LNCaP clone FGC (cell line): Measurements from ENCODE around the gene TSR1.

Source experiments
- DNase-seq: peaks from one replicate; pipeline ENCODE4 v3.0.0-alpha.2; 2011; ENCODE audit warnings: low read depth
- H3K4me3 ChIP-seq: 2 replicates; pipeline ENCODE4 v1.5.1; 2011; ENCODE audit warnings: mild to moderate bottlenecking, low read depth, low read length, control low read depth
- TF ChIP-seq, protein P1 (sequence below): IDR thresholded peaks from 2 replicates; pipeline ENCODE4 v1.5.1; 2012; ENCODE audit warnings: mild to moderate bottlenecking; ENCODE audit not compliant: control insufficient read depth, insufficient read depth; ENCODE audit errors: extremely low read depth

The TSR1 gene

GRCh38 chr17:2304931-2305330 lies 31.3 kb downstream of the TSR1 start:
- TF ChIP-seq, protein P1, sequence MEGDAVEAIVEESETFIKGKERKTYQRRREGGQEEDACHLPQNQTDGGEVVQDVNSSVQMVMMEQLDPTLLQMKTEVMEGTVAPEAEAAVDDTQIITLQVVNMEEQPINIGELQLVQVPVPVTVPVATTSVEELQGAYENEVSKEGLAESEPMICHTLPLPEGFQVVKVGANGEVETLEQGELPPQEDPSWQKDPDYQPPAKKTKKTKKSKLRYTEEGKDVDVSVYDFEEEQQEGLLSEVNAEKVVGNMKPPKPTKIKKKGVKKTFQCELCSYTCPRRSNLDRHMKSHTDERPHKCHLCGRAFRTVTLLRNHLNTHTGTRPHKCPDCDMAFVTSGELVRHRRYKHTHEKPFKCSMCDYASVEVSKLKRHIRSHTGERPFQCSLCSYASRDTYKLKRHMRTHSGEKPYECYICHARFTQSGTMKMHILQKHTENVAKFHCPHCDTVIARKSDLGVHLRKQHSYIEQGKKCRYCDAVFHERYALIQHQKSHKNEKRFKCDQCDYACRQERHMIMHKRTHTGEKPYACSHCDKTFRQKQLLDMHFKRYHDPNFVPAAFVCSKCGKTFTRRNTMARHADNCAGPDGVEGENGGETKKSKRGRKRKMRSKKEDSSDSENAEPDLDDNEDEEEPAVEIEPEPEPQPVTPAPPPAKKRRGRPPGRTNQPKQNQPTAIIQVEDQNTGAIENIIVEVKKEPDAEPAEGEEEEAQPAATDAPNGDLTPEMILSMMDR: no peak
- H3K4me3 ChIP-seq: no peak overlapping the region
- DNase-seq: no peak

DNA sequence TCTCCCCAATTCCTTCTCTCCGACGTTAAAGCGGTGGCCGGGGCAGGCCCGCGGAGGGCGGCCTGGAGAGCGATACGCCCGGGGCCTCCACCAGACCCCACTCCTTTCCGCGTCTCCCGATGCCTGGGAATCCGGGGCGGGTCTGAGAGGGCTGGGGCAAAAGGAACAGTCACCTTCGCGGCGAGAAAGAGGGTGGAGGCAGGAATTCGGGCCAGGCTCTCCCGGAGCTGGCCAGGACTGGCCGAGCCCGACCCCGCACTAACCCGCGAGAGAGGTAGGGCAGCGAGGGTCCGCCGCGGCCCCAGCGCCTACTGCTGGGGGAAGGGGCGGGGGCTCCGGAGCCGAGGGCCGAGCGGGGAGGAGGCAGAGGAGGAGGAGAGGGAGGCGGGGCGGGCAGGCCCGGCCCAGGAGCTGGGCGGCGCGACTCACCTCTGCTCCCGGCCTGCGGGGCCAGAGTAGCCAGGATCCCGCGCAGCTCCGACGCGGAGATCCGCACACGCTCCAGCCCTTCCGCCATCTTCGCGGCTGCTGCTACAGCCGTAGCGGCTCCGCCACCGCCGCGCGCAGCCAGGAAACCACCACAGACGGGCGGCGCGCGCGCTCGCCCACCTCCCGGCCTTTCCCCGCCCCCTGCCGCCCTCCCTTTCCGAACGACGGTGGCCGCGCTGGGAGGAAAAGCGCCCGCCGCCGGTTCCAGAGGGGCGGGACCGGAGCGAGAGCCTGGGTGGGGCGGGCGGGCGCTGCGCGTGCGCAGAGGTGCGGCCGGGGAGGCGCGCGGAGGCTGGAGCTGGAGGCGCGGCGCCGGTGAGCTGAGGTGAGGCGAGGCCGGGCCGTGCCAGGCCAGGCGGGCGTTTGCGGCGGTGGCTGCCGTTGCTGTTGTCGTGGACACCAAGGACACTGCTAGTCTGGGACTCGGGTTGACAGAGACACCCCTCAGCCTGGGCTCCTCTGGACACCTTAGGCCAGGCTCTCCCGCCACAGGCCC lies 32.8 kb downstream of the TSR1 start, which contains the start of the genes SMG6 and SRR:
Gene SMG6 (minus strand): TSS at position 582 of the 985 bp plus-strand sequence. CDS start 65 bp downstream, at position 517.
Gene SRR (plus strand): TSS at position 747 of the 985 bp plus-strand sequence. CDS start 11,611 bp downstream, outside the sequence.
- TF ChIP-seq, protein P1: no peak
- H3K4me3 ChIP-seq: peak within 1 kb of the TSS; percentile 79
- peak; percentile 35 for DNase-seq

- no peak for DNase-seq
- H3K4me3 ChIP-seq: peak overlapping the region; percentile 79
Observed at GRCh38 chr17:2302778-2303203, 33.5 kb downstream of the TSR1 start.

DNA sequence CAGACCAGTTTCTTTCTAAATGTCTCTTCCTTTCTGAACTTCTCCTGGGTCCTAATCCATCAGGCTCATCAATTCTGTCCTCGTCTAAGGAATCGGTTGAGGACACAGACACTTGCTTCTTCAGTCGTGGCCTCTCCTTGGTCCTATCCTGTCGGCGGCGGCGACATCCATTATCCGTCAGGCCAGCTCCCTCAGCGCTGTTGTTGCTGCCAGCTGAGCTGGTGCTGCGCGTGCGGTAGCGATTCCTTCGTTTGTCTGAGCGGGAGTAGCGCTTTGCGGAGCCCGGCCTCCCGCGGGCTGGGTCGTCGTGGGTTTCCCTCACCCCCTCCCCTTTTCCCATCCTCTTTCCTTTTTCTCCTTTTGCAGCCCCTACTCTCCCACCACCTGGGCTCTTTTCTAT lies 36.5 kb downstream of the TSR1 start:
- DNase-seq: no peak
- H3K4me3 ChIP-seq: no peak overlapping the region
- TF ChIP-seq, protein P1: no peak

More at GRCh38 chr17:2302778-2303203, 33.5 kb downstream of the TSR1 start:
- TF ChIP-seq, protein P1: no peak

DNA sequence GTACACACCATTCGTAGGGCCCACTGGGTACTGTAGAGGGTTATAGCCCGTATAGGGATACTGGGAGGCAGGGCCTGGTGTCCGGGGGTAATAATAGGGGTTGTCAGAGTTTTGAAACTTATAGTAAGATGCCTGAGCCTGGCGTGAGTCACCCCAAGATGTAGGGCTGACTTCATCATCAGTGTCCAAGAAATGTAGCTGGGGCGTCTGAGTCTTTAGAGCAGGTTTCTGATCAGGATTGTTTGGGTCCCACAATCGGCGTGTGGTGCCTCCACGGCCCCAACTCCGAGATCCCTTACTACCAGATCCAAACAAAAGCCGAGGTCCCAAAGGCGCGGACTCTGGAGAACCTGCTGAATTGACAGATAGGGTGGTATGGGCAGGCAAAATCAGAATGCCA lies 37.1 kb downstream of the TSR1 start:
- no peak overlapping the region for H3K4me3 ChIP-seq
- TF ChIP-seq, protein P1: no peak
- DNase-seq: no peak

GRCh38 chr17:2297023-2297422 lies 39.2 kb downstream of the TSR1 start:
- H3K4me3 ChIP-seq: no peak overlapping the region
- TF ChIP-seq, protein P1: no peak
- DNase-seq: no peak
